K562 (cell line): ENCODE data around the gene RNASE3. TPM values are rescaled to one million over a fixed set of nuclear protein-coding genes. Genes with fewer than 3 reads are reported as not detected.
A peak's percentile ranks its signal among the peaks of the same experiment; 100 is the strongest.

ENCODE experiments used
- ATAC-seq: fragments of 200-7000 bp; cut with Tn5 transposase; 3 replicates; pipeline ENCODE4 v1.9.1; 2020; ENCODE audit warnings: moderate library complexity
- BruUV-seq: library from RNA; stranded (reverse); fragments of 400-500 nt; replicated peaks from 2 replicates; lab custom pipeline; 2021; lab: Mats Ljungman, UMichigan
- CTCF ChIA-PET: fragments of 300-600 bp; formaldehyde crosslinking; extraction: SDS; loops from one replicate; lab custom pipeline; 2021; ENCODE audit warnings: low intra/inter-chr PET ratio; lab: Yijun Ruan, JAX
- POLR2A ChIA-PET: fragments of 300-600, 350-650 bp; sonication (Branson Sonifier 250); formaldehyde crosslinking; extraction: SDS; loops from one replicate; lab custom pipeline; 2021; ENCODE audit warnings: antibody characterized with exemption, inconsistent platforms; lab: Yijun Ruan, JAX
- DNase-seq, 4 experiments: peaks; one replicate each; pipeline versions ENCODE4 v3.0.0 to v3.0.0-alpha.2; 2011 to 2018; ENCODE audit warnings: low spot score in 3 of 4, mixed read lengths in 3 of 4; ENCODE audit errors: extremely low read depth in 1 of 4
- FAIRE-seq: peaks from 2 replicates; lab custom pipeline; 2011; peaks lifted over from hg19 to GRCh38; lab: Jason Lieb, UNC
- H2AFZ ChIP-seq: 2 replicates; pipeline ENCODE4 v1.6.0; 2011; ENCODE audit warnings: low read depth, low read length, control low read depth, inconsistent platforms
- H3K27ac ChIP-seq: fragments of 200-600 bp; 3 replicates; pipeline ENCODE4 v1.8.0; 2011; ENCODE audit warnings: low read depth, mild to moderate bottlenecking, control low read depth, inconsistent platforms, low read length, moderate library complexity, mixed read lengths; ENCODE audit errors: extremely low read depth
- H3K27me3 ChIP-seq, 2 experiments: fragments of 300-600 bp in 1 of 2; 2 replicates in 1 of 2; 3 replicates in 1 of 2; pipeline versions ENCODE4 v1.6.0 to v1.8.0; 2011; ENCODE audit warnings: inconsistent platforms in 2 of 2, low read length in 2 of 2, mild to moderate bottlenecking in 1 of 2, mixed read lengths in 1 of 2, moderate library complexity in 1 of 2; ENCODE audit not compliant: control insufficient read depth in 2 of 2, insufficient read depth in 2 of 2
- H3K36me3 ChIP-seq: fragments of 300-600 bp; 3 replicates; pipeline ENCODE4 v1.8.0; 2011; ENCODE audit warnings: mild to moderate bottlenecking, low read length, inconsistent platforms; ENCODE audit not compliant: control insufficient read depth, insufficient read depth
- H3K4me1 ChIP-seq, 2 experiments: fragments of 200-600 bp in 1 of 2; replicated peaks in 1 of 2; 2 replicates in 1 of 2; 3 replicates in 1 of 2; pipeline versions ENCODE4 v1.5.1 to v1.8.0; 2011; ENCODE audit warnings: inconsistent platforms in 2 of 2, low read length in 2 of 2, mild to moderate bottlenecking in 1 of 2, mixed read lengths in 1 of 2, moderate library complexity in 1 of 2; ENCODE audit not compliant: control insufficient read depth in 2 of 2, insufficient read depth in 2 of 2
- H3K4me2 ChIP-seq: 2 replicates; pipeline ENCODE4 v1.6.1; 2011; ENCODE audit warnings: low read length, control low read depth, inconsistent platforms, mixed read lengths; ENCODE audit not compliant: insufficient read depth
- H3K4me3 ChIP-seq: fragments of 200-600 bp; sonication (generic), shearing (Covaris generic); 2 replicates; pipeline ENCODE4 v1.5.1; 2016; ENCODE audit warnings: control low read depth, inconsistent platforms
- H3K79me2 ChIP-seq: fragments of 200-600 bp; 3 replicates; pipeline ENCODE4 v1.8.0; 2011; ENCODE audit warnings: low read length, inconsistent platforms; ENCODE audit not compliant: control insufficient read depth, insufficient read depth
- H3K9ac ChIP-seq, 2 experiments: 2 replicates each; pipeline versions ENCODE4 v1.6.0 to v1.6.1; 2011; ENCODE audit warnings: low read depth in 2 of 2, low read length in 2 of 2, control low read depth in 1 of 2, inconsistent platforms in 1 of 2, mild to moderate bottlenecking in 1 of 2, mixed read lengths in 1 of 2; ENCODE audit not compliant: insufficient read depth in 1 of 2
- H3K9me1 ChIP-seq: one replicate; pipeline ENCODE4 v1.6.0; 2011; ENCODE audit warnings: inconsistent platforms, mild to moderate bottlenecking, low read length, moderate library complexity; ENCODE audit not compliant: control insufficient read depth, insufficient read depth
- H3K9me3 ChIP-seq: replicated peaks from 2 replicates; pipeline ENCODE4 v1.5.1; 2011; ENCODE audit warnings: low read depth, low read length, inconsistent platforms; ENCODE audit not compliant: control insufficient read depth, insufficient read depth
- H4K20me1 ChIP-seq: replicated peaks from 2 replicates; pipeline ENCODE4 v1.6.1; 2011; ENCODE audit warnings: low read length, inconsistent platforms, mixed read lengths; ENCODE audit not compliant: control insufficient read depth, insufficient read depth
- CTCF ChIP-seq, 3 experiments: IDR thresholded peaks in 2 of 3; conservative IDR thresholded peaks in 1 of 3; 2 replicates each; pipeline ENCODE4 v1.5.1; 2011 to 2012; ENCODE audit warnings: low read length in 3 of 3, mild to moderate bottlenecking in 3 of 3, control low read depth in 2 of 3, improper control_type of control experiment in 1 of 3, inconsistent platforms in 1 of 3, low read depth in 1 of 3, mixed read lengths in 1 of 3, moderate library complexity in 1 of 3; ENCODE audit not compliant: insufficient read depth in 2 of 3
- CTCFL ChIP-seq: IDR thresholded peaks from 2 replicates; pipeline ENCODE4 v1.6.1; 2011; ENCODE audit warnings: borderline replicate concordance, low read depth, mild to moderate bottlenecking, moderate library complexity, low read length; ENCODE audit not compliant: insufficient read depth, poor library complexity, severe bottlenecking
- GMEB1 ChIP-seq: fragments of 250-450 bp; sonication (Bioruptor Pico); IDR thresholded peaks from 2 replicates; pipeline ENCODE4 v1.4.0; 2020; ENCODE audit warnings: mild to moderate bottlenecking
- GTF2E2 ChIP-seq: fragments of 200-800 bp; sonication (Bioruptor generic); IDR thresholded peaks from 2 replicates; pipeline ENCODE4 v1.6.1; 2016; ENCODE audit warnings: missing genetic modification characterization, missing compliant biosample characterization
- HDAC1 ChIP-seq, 2 experiments: fragments of 450-650 bp; IDR thresholded peaks; 2 replicates each; pipeline ENCODE4 v1.6.1; 2016 to 2017; ENCODE audit warnings: inconsistent platforms in 1 of 2, mild to moderate bottlenecking in 1 of 2, moderate library complexity in 1 of 2
- RAD21 ChIP-seq, 2 experiments: fragments of 250-450 bp in 1 of 2; fragments of 450-650 bp in 1 of 2; sonication (Bioruptor Pico) in 1 of 2; formaldehyde crosslinking in 1 of 2; IDR thresholded peaks in 1 of 2; conservative IDR thresholded peaks in 1 of 2; 2 replicates each; pipeline versions ENCODE4 v1.4.0 to v1.8.0; 2020 to 2022; ENCODE audit warnings: mild to moderate bottlenecking in 2 of 2, moderate library complexity in 1 of 2
- SMC3 ChIP-seq: conservative IDR thresholded peaks from 2 replicates; pipeline ENCODE4 v1.6.1; 2011; ENCODE audit warnings: low read depth, low read length, improper control_type of control experiment; ENCODE audit not compliant: insufficient read depth
- SRSF3 ChIP-seq: fragments of 200-400 bp; formaldehyde crosslinking; IDR thresholded peaks from 2 replicates; pipeline ENCODE4 v1.6.1; 2016; ENCODE audit warnings: mild to moderate bottlenecking, low read length, moderate library complexity; ENCODE audit not compliant: insufficient read depth
- STAT5A ChIP-seq: IDR thresholded peaks from 2 replicates; pipeline ENCODE4 v1.6.1; 2012; ENCODE audit warnings: low read length, inconsistent platforms, borderline replicate concordance
- WGBS: fragments of 100-300 bp; shearing (Covaris generic); methylation state at CpG from one replicate; pipeline ENCODE4 v1.1.6; 2016; ENCODE audit warnings: low coverage, mixed read lengths; ENCODE audit not compliant: insufficient coverage; ENCODE audit errors: missing lambda C conversion rate; 5-methylcytosine and 5-hydroxymethylcytosine counted together
- in situ Hi-C: fragments of 300-500 bp; cut with MboI; formaldehyde crosslinking; loops from 4 replicates; pipeline ENCODE4 v1.15.0; 2018; ENCODE audit warnings: inconsistent platforms, mixed read lengths
- intact Hi-C: fragments of 100-400 bp; cut with micrococcal nuclease; formaldehyde crosslinking; loops from 2 replicates; pipeline ENCODE4 v1.14.2; 2022
- polyA plus RNA-seq, 8 experiments: library from polyadenylated mRNA; depleted of rRNA in 4 of 8; stranded (reverse) in 5 of 8; unstranded in 3 of 8; fragments of >200 nt; fragmentation: Nextera tagmentation in 2 of 8; fragmentation: Illumina TruSeq in 1 of 8; extraction: Ambion mirVana in 2 of 8; extraction: Trizol in 1 of 8; gene quantifications; 2 replicates each; pipeline versions ENCODE4 v1.2.1 to v1.2.3, GENCODE V29; 2011 to 2014; ENCODE audit warnings: inconsistent platforms in 1 of 8, missing spikeins in 1 of 8
- total RNA-seq, 7 experiments: library from RNA; depleted of rRNA in 6 of 7; stranded (reverse); fragments of >200 nt in 6 of 7; fragmentation: Illumina TruSeq in 2 of 7; extraction: Trizol in 2 of 7; gene quantifications; 2 replicates each; pipeline versions ENCODE4 v1.2.1 to v1.2.3, GENCODE V29; 2011 to 2021; ENCODE audit warnings: low replicate concordance in 1 of 7

The RNASE3 gene
- total and polyA plus RNA-seq, 9 of the 15 experiments (the other 6 are each of a cell fraction or from before 2014, with no cell fraction given) = not detected

- H3K27ac ChIP-seq = no peak overlapping the region
- DNase-seq = peak; percentile 51 to 74 (median 68)
- peaks cover 0 to under 1% of the 10 kb centered on the region in 2 experiments; a peak in 3 of 5 replicates for H3K27me3 ChIP-seq
- 13% methylated on average over 10 of the region's 18 CpGs for WGBS
- intact Hi-C loops = no loop called here
- ChIA-PET POLR2A (interaction anchor here (0.6 kb wide), 2 partner anchors 92 to 138 kb away, joined by 3 read pairs; no protein-coding TSS in a partner anchor), CTCF (no interaction called here)
- ATAC-seq = peak; percentile 92
- no TSS peak for BruUV-seq
- in situ Hi-C loops = no loop called here
- no peaks in the 10 kb centered on the region for H3K36me3 ChIP-seq
- no peaks in the 10 kb centered on the region for H4K20me1 ChIP-seq
- no peak overlapping the region for H3K4me2 ChIP-seq
- peak; percentile 22 to 37; a peak in 1 of 4 replicates for TF ChIP-seq RAD21 (CRISPR knock-in tag; conservative IDR thresholded peaks at IDR 0.05 in 1 of 2, IDR thresholded peaks at IDR 0.05 in 1 of 2)
- peak; percentile 59 for TF ChIP-seq CTCFL
- peak; percentile 68 to 75 (median 74) for TF ChIP-seq CTCF (IDR thresholded peaks at IDR 0.05 in 2 of 3, conservative IDR thresholded peaks at IDR 0.05 in 1 of 3; ENCODE audit: insufficient read depth in 2 of 3, low read depth in 1 of 3, low read length in 3 of 3)
- TF ChIP-seq GTF2E2 = no peak
- TF ChIP-seq STAT5A = no peak
- TF ChIP-seq SRSF3 = no peak
- no peak for TF ChIP-seq GMEB1 (CRISPR knock-in tag)
- no peak for TF ChIP-seq HDAC1 (IDR thresholded peaks at IDR 0.05)
- peak; percentile 48 for TF ChIP-seq SMC3
- H2AFZ ChIP-seq = no peak overlapping the region
- FAIRE-seq = peak; percentile 32
- no peaks in the 10 kb centered on the region for H3K9me1 ChIP-seq
- no peaks in the 10 kb centered on the region for H3K79me2 ChIP-seq
- H3K9ac ChIP-seq = no peak overlapping the region
- H3K9me3 ChIP-seq = no peaks in the 10 kb centered on the region
- no peaks in the 10 kb centered on the region; a peak in 2 of 5 replicates for H3K4me1 ChIP-seq
- H3K4me3 ChIP-seq = no peak overlapping the region
Measured at GRCh38 chr14:20934148-20934762, 43.1 kb downstream of the RNASE3 start.
